ENCODE measurements around the gene CCDC33.
"Not testable (repeated sequence)": the region's sequence is repeated elsewhere in the genome, so short reads cannot be mapped to it uniquely, and the experiment has no call there.

The CCDC33 gene

DNA sequence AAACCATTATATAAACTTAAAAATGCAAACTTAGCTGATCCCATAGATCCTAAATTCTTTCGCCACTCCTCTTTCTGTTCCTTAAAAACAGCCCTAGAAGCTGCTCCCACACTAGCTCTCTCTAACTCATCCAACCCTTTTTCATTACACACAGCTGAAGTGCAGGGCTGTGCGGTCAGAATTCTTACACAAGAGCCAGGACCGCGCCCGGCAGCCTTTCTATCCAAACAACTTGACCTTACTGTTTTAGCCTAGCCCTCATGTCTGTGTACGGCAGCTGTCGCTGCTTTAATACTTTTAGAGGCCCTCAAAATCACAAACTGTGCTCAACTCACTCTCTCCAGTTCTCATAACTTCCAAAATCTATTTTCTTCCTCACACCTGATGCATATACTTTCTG is 121.4 kb downstream of the CCDC33 start:
- H3K36me3 ChIP-seq (ENCODE audit: low read length); H3K27ac ChIP-seq (ENCODE audit: low read depth, low read length); H3K9me3 ChIP-seq (ENCODE audit: insufficient read depth, low read length); H3K79me2 ChIP-seq (ENCODE audit: insufficient read depth, low read length); H4K20me1 ChIP-seq (ENCODE audit: low read depth, low read length); H3K27me3 ChIP-seq (ENCODE audit: low read length); H2AFZ ChIP-seq (ENCODE audit: low read depth, low read length, severe bottlenecking); H3K9ac ChIP-seq (ENCODE audit: low read length); H3K9me2 ChIP-seq (replicated peaks; ENCODE audit: insufficient read depth, low read length); H3F3A ChIP-seq (ENCODE audit: insufficient read depth); H3K4me2 ChIP-seq (ENCODE audit: low read depth, low read length, poor library complexity, severe bottlenecking); H3K4me3 ChIP-seq (ENCODE audit: insufficient read depth, low read length, poor library complexity, severe bottlenecking): not testable (repeated sequence)

DNA sequence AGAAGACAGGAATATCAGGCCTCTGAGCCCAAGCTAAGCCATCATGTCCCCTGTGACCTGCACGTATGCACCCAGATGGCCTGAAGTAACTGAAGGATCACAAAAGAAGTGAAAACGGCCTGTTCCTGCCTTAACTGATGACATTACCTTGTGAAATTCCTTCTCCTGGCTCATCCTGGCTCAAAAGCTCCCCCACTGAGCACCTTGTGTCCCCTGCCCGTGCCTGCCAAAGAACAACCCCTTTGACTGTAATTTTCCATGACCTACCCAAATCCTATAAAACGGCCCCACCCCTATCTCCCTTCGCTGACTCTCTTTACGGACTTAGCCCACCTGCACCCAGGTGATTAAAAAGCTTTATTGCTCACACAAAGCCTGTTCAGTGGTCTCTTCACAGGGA is 123.2 kb downstream of the CCDC33 start:
- H3K36me3 ChIP-seq (ENCODE audit: low read length); H3K27ac ChIP-seq (ENCODE audit: low read depth, low read length); H3K4me3 ChIP-seq (ENCODE audit: insufficient read depth, low read length, poor library complexity, severe bottlenecking); H3K9ac ChIP-seq (ENCODE audit: low read length); H4K20me1 ChIP-seq (ENCODE audit: low read depth, low read length); H3K9me3 ChIP-seq (ENCODE audit: insufficient read depth, low read length); H3K79me2 ChIP-seq (ENCODE audit: insufficient read depth, low read length); H3F3A ChIP-seq (ENCODE audit: insufficient read depth); H3K27me3 ChIP-seq (ENCODE audit: low read length); H3K9me2 ChIP-seq (replicated peaks; ENCODE audit: insufficient read depth, low read length); H3K4me2 ChIP-seq (ENCODE audit: low read depth, low read length, poor library complexity, severe bottlenecking); H2AFZ ChIP-seq (ENCODE audit: low read depth, low read length, severe bottlenecking): not testable (repeated sequence)

DNA sequence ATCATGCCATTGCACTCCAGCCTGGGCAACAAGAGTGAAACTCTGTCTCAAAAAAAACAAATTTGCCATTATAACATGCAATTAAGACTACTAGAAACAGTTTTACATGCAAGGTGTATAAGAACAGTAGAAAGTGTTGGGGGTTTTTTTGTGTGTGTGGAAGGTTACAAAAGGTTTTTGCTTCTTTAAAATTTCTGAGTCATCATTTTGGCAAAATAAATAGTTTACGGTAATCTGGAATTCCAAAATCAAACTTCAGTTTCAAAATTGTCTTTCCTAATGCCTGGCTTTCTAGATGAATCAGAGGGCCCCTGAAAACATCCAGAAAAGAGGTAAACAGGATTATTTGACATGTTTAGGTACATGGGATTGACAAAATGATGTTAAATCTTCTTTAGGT is 124.7 kb downstream of the CCDC33 start:
- not testable (repeated sequence) for H3K4me2 ChIP-seq (ENCODE audit: low read depth, low read length, poor library complexity, severe bottlenecking); H3K27me3 ChIP-seq (ENCODE audit: low read length); H3K9me2 ChIP-seq (replicated peaks; ENCODE audit: insufficient read depth, low read length); H3K9me3 ChIP-seq (ENCODE audit: insufficient read depth, low read length); H3K9ac ChIP-seq (ENCODE audit: low read length); H3K4me3 ChIP-seq (ENCODE audit: insufficient read depth, low read length, poor library complexity, severe bottlenecking); H3F3A ChIP-seq (ENCODE audit: insufficient read depth); H3K36me3 ChIP-seq (ENCODE audit: low read length); H4K20me1 ChIP-seq (ENCODE audit: low read depth, low read length); H3K27ac ChIP-seq (ENCODE audit: low read depth, low read length); H3K79me2 ChIP-seq (ENCODE audit: insufficient read depth, low read length); H2AFZ ChIP-seq (ENCODE audit: low read depth, low read length, severe bottlenecking)

DNA sequence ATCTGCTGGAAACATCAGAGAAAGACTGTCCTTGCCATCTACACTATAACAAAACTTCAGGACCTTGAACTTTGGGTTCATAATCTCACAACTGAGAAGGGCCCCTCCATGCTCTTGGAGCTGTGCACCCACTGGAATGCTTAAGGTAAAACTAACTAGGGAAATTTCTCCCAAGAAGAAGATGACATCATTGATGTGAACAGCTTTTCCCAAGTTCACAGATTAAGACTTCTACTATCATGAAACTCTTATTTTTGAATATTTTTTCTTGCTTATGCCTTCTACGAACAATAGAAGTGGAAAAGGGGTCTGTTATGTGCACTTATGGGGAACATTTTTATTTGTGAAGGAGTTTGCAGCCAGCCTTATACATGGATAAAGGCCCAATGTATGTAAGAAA is 126.4 kb downstream of the CCDC33 start:
- Histone ChIP-seq H3K4me2 (ENCODE audit: low read depth, low read length, poor library complexity, severe bottlenecking) (no peak overlapping the region), H3F3A (ENCODE audit: insufficient read depth) (no peaks in the 10 kb centered on the region), H3K9me3 (ENCODE audit: insufficient read depth, low read length) (no peaks in the 10 kb centered on the region), H3K79me2 (ENCODE audit: insufficient read depth, low read length) (no peaks in the 10 kb centered on the region), H3K9me2 (replicated peaks; ENCODE audit: insufficient read depth, low read length) (no peaks in the 10 kb centered on the region), H3K9ac (ENCODE audit: low read length) (no peak overlapping the region), H4K20me1 (ENCODE audit: low read depth, low read length) (no peaks in the 10 kb centered on the region), H3K27me3 (ENCODE audit: low read length) (no peaks in the 10 kb centered on the region), H2AFZ (ENCODE audit: low read depth, low read length, severe bottlenecking) (no peak overlapping the region), H3K27ac (ENCODE audit: low read depth, low read length) (no peak overlapping the region), H3K36me3 (ENCODE audit: low read length) (no peaks in the 10 kb centered on the region), H3K4me3 (ENCODE audit: insufficient read depth, low read length, poor library complexity, severe bottlenecking) (no peak overlapping the region)
- no peak for TF ChIP-seq EZH2phosphoT487 (conservative IDR thresholded peaks at IDR 0.05; ENCODE audit: low read length)
- TF ChIP-seq, protein P1, sequence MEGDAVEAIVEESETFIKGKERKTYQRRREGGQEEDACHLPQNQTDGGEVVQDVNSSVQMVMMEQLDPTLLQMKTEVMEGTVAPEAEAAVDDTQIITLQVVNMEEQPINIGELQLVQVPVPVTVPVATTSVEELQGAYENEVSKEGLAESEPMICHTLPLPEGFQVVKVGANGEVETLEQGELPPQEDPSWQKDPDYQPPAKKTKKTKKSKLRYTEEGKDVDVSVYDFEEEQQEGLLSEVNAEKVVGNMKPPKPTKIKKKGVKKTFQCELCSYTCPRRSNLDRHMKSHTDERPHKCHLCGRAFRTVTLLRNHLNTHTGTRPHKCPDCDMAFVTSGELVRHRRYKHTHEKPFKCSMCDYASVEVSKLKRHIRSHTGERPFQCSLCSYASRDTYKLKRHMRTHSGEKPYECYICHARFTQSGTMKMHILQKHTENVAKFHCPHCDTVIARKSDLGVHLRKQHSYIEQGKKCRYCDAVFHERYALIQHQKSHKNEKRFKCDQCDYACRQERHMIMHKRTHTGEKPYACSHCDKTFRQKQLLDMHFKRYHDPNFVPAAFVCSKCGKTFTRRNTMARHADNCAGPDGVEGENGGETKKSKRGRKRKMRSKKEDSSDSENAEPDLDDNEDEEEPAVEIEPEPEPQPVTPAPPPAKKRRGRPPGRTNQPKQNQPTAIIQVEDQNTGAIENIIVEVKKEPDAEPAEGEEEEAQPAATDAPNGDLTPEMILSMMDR (IDR thresholded peaks at IDR 0.05; ENCODE audit: insufficient read depth, low read length, poor library complexity, severe bottlenecking): no peak

DNA sequence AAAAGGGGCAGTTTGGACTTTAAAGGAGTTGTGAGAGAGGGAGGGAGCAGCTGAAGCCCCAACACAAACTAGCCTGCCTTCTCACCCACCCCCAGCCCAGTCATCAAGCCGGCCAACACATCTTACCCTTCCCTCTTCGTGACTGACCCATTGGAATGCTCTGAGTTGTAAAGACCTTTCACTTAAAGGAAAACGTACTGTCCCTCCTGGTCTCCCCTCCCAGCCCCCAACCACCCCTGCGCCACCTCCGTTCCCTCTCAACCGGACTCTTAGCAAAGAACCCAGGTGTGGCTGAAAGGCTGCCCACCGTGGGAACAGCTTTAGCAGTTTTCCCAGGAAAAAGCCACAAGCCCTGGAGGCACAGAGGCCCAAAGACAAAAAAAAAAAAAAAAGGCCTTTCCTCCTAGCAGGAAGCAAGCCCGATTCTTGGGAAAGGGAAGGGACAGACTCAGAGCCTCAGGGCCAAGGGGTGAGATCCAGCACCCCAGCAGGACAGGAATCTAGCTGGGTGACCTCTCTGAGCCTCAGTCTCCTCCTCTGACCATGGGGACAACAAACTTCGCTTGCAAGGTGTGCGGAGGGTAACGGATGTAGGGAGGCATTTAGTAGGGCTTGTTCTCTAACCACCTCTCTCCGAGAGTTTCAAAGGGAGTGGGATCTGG is 128.9 kb downstream of the CCDC33 start:
- Histone ChIP-seq H4K20me1 (ENCODE audit: low read depth, low read length) (no peaks in the 10 kb centered on the region), H3K9ac (ENCODE audit: low read length) (no peak overlapping the region), H3K9me2 (replicated peaks; ENCODE audit: insufficient read depth, low read length) (no peaks in the 10 kb centered on the region), H3K9me3 (ENCODE audit: insufficient read depth, low read length) (no peaks in the 10 kb centered on the region), H2AFZ (ENCODE audit: low read depth, low read length, severe bottlenecking) (no peak overlapping the region), H3K4me2 (ENCODE audit: low read depth, low read length, poor library complexity, severe bottlenecking) (no peak overlapping the region), H3F3A (ENCODE audit: insufficient read depth) (no peaks in the 10 kb centered on the region), H3K79me2 (ENCODE audit: insufficient read depth, low read length) (no peaks in the 10 kb centered on the region), H3K36me3 (ENCODE audit: low read length) (no peaks in the 10 kb centered on the region), H3K27ac (ENCODE audit: low read depth, low read length) (no peak overlapping the region), H3K27me3 (ENCODE audit: low read length) (no peaks in the 10 kb centered on the region), H3K4me3 (ENCODE audit: insufficient read depth, low read length, poor library complexity, severe bottlenecking) (no peak overlapping the region)
- no peak for TF ChIP-seq EZH2phosphoT487 (conservative IDR thresholded peaks at IDR 0.05; ENCODE audit: low read length)
- TF ChIP-seq, protein P1 (IDR thresholded peaks at IDR 0.05; ENCODE audit: insufficient read depth, low read length, poor library complexity, severe bottlenecking): no peak

Measured in SU-DHL-6 (cell line).